GM12865 (cell line): ENCODE data around the gene ZFHX3.
"Not testable (repeated sequence)": the region's sequence is repeated elsewhere in the genome, so short reads cannot be mapped to it uniquely, and the experiment has no call there.

ENCODE experiments used
- DNase-seq: peaks from one replicate; pipeline ENCODE4 v3.0.0; 2010; ENCODE audit warnings: low read depth
- H3K4me3 ChIP-seq: 2 replicates; pipeline ENCODE4 v1.5.1; 2011; ENCODE audit warnings: mild to moderate bottlenecking, low read depth, low read length, control low read depth
- CTCF ChIP-seq: IDR thresholded peaks from 2 replicates; pipeline ENCODE4 v1.5.1; 2011; ENCODE audit warnings: low read length, control low read depth, low read depth, inconsistent platforms; ENCODE audit not compliant: insufficient read depth; ENCODE audit errors: missing control alignments

ZFHX3 gene

GRCh38 chr16:72996291-72997062, 51.5 kb downstream of the ZFHX3 start:
- no peak for TF ChIP-seq CTCF
- DNase-seq: no peak
- no peak overlapping the region for H3K4me3 ChIP-seq

- not testable (repeated sequence) for H3K4me3 ChIP-seq, DNase-seq
These were observed 52.1 kb downstream of the ZFHX3 start for GRCh38 chr16:72995882-72996270.

GRCh38 chr16:72995151-72995881, 52.6 kb downstream of the ZFHX3 start:
- DNase-seq: peak; percentile 19
- no peak overlapping the region for H3K4me3 ChIP-seq
- peak; percentile 48 for TF ChIP-seq CTCF

- no peak overlapping the region for H3K4me3 ChIP-seq
- no peak for TF ChIP-seq CTCF
- no peak for DNase-seq
These were observed 55.8 kb downstream of the ZFHX3 start for GRCh38 chr16:72992142-72992601.

- no peak for DNase-seq
- TF ChIP-seq CTCF: no peak
These were observed 56.3 kb downstream of the ZFHX3 start for GRCh38 chr16:72991644-72992043.

GRCh38 chr16:72991211-72991610, 56.7 kb downstream of the ZFHX3 start:
- no peak for DNase-seq
- no peak for TF ChIP-seq CTCF
- H3K4me3 ChIP-seq: no peak overlapping the region

More at GRCh38 chr16:72991644-72992043, 56.3 kb downstream of the ZFHX3 start:
- no peak overlapping the region for H3K4me3 ChIP-seq

GRCh38 chr16:72990571-72990970, 57.4 kb downstream of the ZFHX3 start:
- H3K4me3 ChIP-seq: no peak overlapping the region
- no peak for TF ChIP-seq CTCF

More at GRCh38 chr16:72990571-72990970, 57.4 kb downstream of the ZFHX3 start:
- no peak for DNase-seq
